GM13976 (cell line): ENCODE results near the gene DSTN.

ENCODE experiments used
- DNase-seq: peaks from one replicate; pipeline ENCODE4 v3.0.0; 2012; ENCODE audit warnings: low spot score
- CTCF ChIP-seq: IDR thresholded peaks from 2 replicates; pipeline ENCODE4 v1.5.1; 2012; ENCODE audit warnings: borderline replicate concordance, mild to moderate bottlenecking; ENCODE audit not compliant: insufficient read depth; ENCODE audit errors: extremely low read depth, missing control alignments, control extremely low read depth
- in situ Hi-C: fragments of 300-500 bp; cut with MboI; formaldehyde crosslinking; loops from one replicate; pipeline ENCODE4 v1.12.0; 2022; ENCODE audit warnings: low sequenced_read_pairs, mixed read lengths, inconsistent platforms; ENCODE audit not compliant: unreplicated experiment

The DSTN gene

GRCh38 chr20:17537959-17538358, 31.9 kb upstream of the DSTN start:
- in situ Hi-C loops, result no loop called here
- no peak for TF ChIP-seq CTCF
- no peak for DNase-seq

- in situ Hi-C loops, result no loop called here
- no peak for DNase-seq
- TF ChIP-seq CTCF, result no peak
Observed at GRCh38 chr20:17538517-17539170, 31.2 kb upstream of the DSTN start.

GRCh38 chr20:17541596-17541995, 28.3 kb upstream of the DSTN start:
- no peak for DNase-seq
- in situ Hi-C loops, result no loop called here

GRCh38 chr20:17541996-17542395, 27.9 kb upstream of the DSTN start:
- in situ Hi-C loops, result no loop called here
- no peak for TF ChIP-seq CTCF
- DNase-seq, result no peak

More at GRCh38 chr20:17541596-17541995, 28.3 kb upstream of the DSTN start:
- no peak for TF ChIP-seq CTCF

- DNase-seq, result no peak
- TF ChIP-seq CTCF, result no peak
- in situ Hi-C loops, result no loop called here
Observed at GRCh38 chr20:17542481-17542880, 27.4 kb upstream of the DSTN start.

- in situ Hi-C loops, result no loop called here
- TF ChIP-seq CTCF, result no peak
- no peak for DNase-seq
Observed at GRCh38 chr20:17542993-17543412, 26.9 kb upstream of the DSTN start.
